Nephron (organoid): ENCODE measurements around the gene PABPN1.

ENCODE experiments used
- H3K27ac Mint-ChIP-seq, 3 experiments: 2 replicates each; pipeline ENCODE4 v1.8.0; 2020; ENCODE audit warnings: mixed read lengths in 3 of 3, mild to moderate bottlenecking in 2 of 3, moderate library complexity in 1 of 3
- H3K27me3 Mint-ChIP-seq: 2 replicates; pipeline ENCODE4 v1.8.0; 2021; ENCODE audit warnings: low read depth, mild to moderate bottlenecking, moderate library complexity, mixed read lengths
- H3K36me3 Mint-ChIP-seq: 2 replicates; pipeline ENCODE4 v1.8.0; 2020; ENCODE audit warnings: low read depth, mixed read lengths
- H3K4me1 Mint-ChIP-seq: 2 replicates; pipeline ENCODE4 v1.8.0; 2020; ENCODE audit warnings: mixed read lengths
- H3K4me3 Mint-ChIP-seq, 3 experiments: 2 replicates each; pipeline ENCODE4 v1.8.0; 2020; ENCODE audit warnings: mild to moderate bottlenecking in 3 of 3, mixed read lengths in 3 of 3, moderate library complexity in 2 of 3
- H3K9me3 Mint-ChIP-seq: 2 replicates; pipeline ENCODE4 v1.8.0; 2020; ENCODE audit warnings: mixed read lengths
- TF ChIP-seq, protein P1 (sequence below), 3 experiments: fragments of 200-600 bp; sonication (generic); IDR thresholded peaks; one replicate each; pipeline ENCODE4 v1.5.0; 2021; ENCODE audit warnings: antibody characterized with exemption in 3 of 3; ENCODE audit not compliant: unreplicated experiment in 3 of 3

PABPN1 gene

DNA sequence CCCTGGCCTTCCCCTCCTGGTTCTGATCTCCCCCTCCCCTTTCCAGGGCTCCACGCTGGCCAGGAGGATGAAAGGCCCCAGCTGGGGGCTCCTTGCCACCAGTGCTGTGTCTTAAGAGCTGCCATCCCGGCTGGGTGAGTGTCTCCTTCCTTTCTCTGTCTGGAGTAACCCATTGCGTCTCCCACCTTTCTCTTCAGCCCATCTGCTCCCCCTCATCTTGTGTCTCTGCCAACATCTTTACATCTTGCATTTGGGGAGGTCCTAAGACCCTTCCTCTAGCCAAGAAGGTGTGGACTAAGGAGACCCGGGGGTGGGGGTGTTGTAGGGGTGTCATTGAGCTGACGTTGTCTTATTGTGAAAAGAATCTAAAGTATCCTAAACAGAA lies 14.1 kb upstream of the PABPN1 start:
- peak overlapping the region; percentile 92 to 97 (median 95) for H3K27ac Mint-ChIP-seq
- TF ChIP-seq, protein P1, sequence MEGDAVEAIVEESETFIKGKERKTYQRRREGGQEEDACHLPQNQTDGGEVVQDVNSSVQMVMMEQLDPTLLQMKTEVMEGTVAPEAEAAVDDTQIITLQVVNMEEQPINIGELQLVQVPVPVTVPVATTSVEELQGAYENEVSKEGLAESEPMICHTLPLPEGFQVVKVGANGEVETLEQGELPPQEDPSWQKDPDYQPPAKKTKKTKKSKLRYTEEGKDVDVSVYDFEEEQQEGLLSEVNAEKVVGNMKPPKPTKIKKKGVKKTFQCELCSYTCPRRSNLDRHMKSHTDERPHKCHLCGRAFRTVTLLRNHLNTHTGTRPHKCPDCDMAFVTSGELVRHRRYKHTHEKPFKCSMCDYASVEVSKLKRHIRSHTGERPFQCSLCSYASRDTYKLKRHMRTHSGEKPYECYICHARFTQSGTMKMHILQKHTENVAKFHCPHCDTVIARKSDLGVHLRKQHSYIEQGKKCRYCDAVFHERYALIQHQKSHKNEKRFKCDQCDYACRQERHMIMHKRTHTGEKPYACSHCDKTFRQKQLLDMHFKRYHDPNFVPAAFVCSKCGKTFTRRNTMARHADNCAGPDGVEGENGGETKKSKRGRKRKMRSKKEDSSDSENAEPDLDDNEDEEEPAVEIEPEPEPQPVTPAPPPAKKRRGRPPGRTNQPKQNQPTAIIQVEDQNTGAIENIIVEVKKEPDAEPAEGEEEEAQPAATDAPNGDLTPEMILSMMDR (IDR thresholded peaks at IDR 0.05; ENCODE audit: unreplicated experiment in 3 of 3) = no peak
- peaks cover 25% of the 10 kb centered on the region for H3K36me3 Mint-ChIP-seq
- peaks cover 5% of the 10 kb centered on the region for H3K27me3 Mint-ChIP-seq
- peak overlapping the region; percentile 93 to 98 (median 95) for H3K4me3 Mint-ChIP-seq
- H3K9me3 Mint-ChIP-seq = no peaks in the 10 kb centered on the region
- H3K4me1 Mint-ChIP-seq = peaks cover 42% of the 10 kb centered on the region

DNA sequence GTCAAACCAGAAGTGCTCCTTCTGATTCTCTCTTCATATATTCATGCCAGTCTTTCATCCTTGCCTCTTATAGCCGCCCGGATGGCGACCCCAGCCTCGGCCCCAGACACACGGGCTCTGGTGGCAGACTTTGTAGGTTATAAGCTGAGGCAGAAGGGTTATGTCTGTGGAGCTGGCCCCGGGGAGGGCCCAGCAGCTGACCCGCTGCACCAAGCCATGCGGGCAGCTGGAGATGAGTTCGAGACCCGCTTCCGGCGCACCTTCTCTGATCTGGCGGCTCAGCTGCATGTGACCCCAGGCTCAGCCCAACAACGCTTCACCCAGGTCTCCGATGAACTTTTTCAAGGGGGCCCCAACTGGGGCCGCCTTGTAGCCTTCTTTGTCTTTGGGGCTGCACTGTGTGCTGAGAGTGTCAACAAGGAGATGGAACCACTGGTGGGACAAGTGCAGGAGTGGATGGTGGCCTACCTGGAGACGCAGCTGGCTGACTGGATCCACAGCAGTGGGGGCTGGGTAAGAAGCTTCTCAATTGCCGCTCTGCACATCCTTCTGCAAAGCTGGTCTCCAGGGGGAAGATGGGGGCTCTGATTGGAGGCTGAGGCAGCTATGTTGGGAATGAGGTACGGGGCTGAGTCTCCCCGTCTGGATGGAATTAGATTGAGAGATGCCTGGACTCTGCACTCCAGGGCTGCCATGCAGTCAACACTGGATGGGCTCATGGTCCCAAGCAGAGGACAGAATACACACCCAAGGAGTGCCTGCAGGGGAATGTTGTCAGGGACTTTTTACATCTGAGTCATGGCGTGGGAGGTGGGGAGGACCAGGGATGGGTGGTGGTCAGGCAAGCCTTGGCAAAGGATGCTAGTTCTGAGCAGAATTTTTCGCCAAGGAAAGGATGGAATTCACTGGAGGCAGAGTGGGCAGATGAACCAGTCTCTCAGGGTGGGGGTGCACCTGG lies 13.3 kb upstream of the PABPN1 start:
- H3K4me1 Mint-ChIP-seq = peaks cover 42% of the 10 kb centered on the region
- peaks cover 5% of the 10 kb centered on the region for H3K27me3 Mint-ChIP-seq
- TF ChIP-seq, protein P1 (IDR thresholded peaks at IDR 0.05; ENCODE audit: unreplicated experiment in 3 of 3) = no peak
- peaks cover 34% of the 10 kb centered on the region for H3K36me3 Mint-ChIP-seq
- H3K4me3 Mint-ChIP-seq = peak overlapping the region; percentile 93 to 98 (median 95)
- H3K27ac Mint-ChIP-seq = peak overlapping the region; percentile 92 to 97 (median 95)
- no peaks in the 10 kb centered on the region for H3K9me3 Mint-ChIP-seq

DNA sequence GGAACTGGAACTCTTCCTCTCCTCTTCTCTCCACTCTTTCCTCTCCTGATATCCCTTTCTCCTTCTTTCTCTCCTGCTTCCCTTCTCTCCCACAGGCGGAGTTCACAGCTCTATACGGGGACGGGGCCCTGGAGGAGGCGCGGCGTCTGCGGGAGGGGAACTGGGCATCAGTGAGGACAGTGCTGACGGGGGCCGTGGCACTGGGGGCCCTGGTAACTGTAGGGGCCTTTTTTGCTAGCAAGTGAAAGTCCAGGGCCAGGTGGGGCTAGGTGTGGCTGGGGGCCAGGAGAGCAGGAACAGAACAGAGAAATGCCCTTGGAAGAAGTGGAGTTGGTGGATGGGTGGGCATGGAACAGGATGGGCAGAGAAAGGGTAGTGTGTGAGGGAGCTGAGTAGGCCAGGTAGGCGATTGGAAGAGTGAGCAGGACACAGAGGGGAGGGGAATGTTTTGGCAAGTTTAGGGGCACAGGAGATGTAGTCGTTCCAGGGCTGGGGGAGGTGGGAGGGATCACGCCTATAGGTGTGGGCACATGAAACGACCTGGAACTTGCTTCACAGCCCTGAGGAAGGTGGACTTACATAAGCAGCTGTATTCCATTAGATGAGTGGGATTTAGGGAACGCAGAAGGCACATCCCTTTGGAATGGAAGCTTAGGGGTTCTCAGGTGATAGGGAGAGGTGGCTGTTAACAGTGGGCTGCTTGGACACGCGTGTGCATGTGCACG lies 12.4 kb upstream of the PABPN1 start:
- Mint-ChIP-seq H3K27me3 (peaks cover 5% of the 10 kb centered on the region), H3K9me3 (no peaks in the 10 kb centered on the region), H3K4me3 (peak overlapping the region; percentile 93 to 98 (median 95)), H3K4me1 (peaks cover 42% of the 10 kb centered on the region), H3K36me3 (peaks cover 35% of the 10 kb centered on the region), H3K27ac (peak overlapping the region in 1 of 3 experiments; percentile 65)
- TF ChIP-seq, protein P1 (IDR thresholded peaks at IDR 0.05; ENCODE audit: unreplicated experiment in 3 of 3) = no peak

DNA sequence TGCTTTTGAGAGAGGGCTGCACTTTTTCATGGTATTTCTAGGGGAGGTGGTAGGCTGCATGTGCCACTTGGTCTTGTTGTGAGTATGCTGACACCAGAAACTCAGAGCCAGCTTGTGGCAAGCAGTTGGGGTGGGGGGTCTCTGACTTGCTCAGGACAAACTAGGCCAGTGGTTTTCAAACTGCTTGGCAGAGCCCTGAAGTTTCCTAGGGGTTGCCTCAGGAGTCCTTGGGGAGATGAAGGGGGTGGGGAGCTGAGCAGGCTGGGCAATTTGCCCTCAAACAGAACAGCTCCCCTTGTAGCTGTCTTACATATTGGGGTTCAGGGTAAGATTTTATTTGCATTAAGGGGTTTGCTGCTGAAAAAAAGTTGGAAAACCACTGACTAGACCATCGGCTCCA lies 10.7 kb upstream of the PABPN1 start:
- Mint-ChIP-seq H3K4me3 (peak overlapping the region in 2 of 3 experiments; percentile 3 to 34), H3K9me3 (no peaks in the 10 kb centered on the region), H3K4me1 (peaks cover 37% of the 10 kb centered on the region), H3K27ac (no peak overlapping the region), H3K27me3 (peaks cover 5% of the 10 kb centered on the region), H3K36me3 (peaks cover 35% of the 10 kb centered on the region)
- TF ChIP-seq, protein P1 (IDR thresholded peaks at IDR 0.05; ENCODE audit: unreplicated experiment in 3 of 3) = no peak

DNA sequence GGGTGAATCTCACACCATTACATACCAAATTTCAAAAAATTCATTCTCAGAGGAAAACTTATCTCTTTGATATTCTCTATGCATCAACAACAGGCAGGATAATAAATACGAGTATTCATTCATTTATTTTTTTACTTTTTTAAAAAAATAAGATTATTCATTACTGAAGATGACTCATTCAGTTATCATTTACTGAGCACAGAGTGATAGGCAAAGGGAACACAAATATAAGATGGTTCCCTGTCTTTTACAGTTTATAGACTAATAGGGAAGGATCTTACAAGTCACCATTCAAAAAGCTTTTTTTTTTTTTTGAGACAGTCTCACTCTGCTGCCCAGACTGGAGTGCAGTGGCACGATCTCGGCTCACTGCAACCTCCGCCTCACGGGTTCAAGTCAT lies 5.0 kb upstream of the PABPN1 start:
- peaks cover 10% of the 10 kb centered on the region for H3K4me1 Mint-ChIP-seq
- H3K36me3 Mint-ChIP-seq = peaks cover 26% of the 10 kb centered on the region
- H3K27ac Mint-ChIP-seq = no peak overlapping the region
- H3K4me3 Mint-ChIP-seq = no peak overlapping the region
- no peaks in the 10 kb centered on the region for H3K27me3 Mint-ChIP-seq
- no peaks in the 10 kb centered on the region for H3K9me3 Mint-ChIP-seq
- TF ChIP-seq, protein P1 (IDR thresholded peaks at IDR 0.05; ENCODE audit: unreplicated experiment in 3 of 3) = no peak
